ENCODE data around the gene AKAP6. TPM values are rescaled to one million over a fixed set of nuclear protein-coding genes. Genes with fewer than 3 reads are reported as not detected.

AKAP6 gene
- total and polyA plus RNA-seq, 2 of the 8 experiments (the other 6 are each of a cell fraction or from before 2014, with no cell fraction given), result 0.09 to 0.89 TPM

- TF ChIP-seq, protein P1, sequence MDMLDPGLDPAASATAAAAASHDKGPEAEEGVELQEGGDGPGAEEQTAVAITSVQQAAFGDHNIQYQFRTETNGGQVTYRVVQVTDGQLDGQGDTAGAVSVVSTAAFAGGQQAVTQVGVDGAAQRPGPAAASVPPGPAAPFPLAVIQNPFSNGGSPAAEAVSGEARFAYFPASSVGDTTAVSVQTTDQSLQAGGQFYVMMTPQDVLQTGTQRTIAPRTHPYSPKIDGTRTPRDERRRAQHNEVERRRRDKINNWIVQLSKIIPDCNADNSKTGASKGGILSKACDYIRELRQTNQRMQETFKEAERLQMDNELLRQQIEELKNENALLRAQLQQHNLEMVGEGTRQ (IDR thresholded peaks at IDR 0.05; ENCODE audit: low read length), result no peak
- TF ChIP-seq MAFK (IDR thresholded peaks at IDR 0.05; ENCODE audit: low read depth, low read length) (no peak), SP2 (IDR thresholded peaks at IDR 0.05; ENCODE audit: low read length) (no peak), ZNF274 (IDR thresholded peaks at IDR 0.05; ENCODE audit: borderline replicate concordance, extremely low read depth, low read length) (no peak), PHF8 (conservative IDR thresholded peaks at IDR 0.05; ENCODE audit: low read depth, low read length) (no peak), TEAD4 (IDR thresholded peaks at IDR 0.05; ENCODE audit: low read depth, low read length) (no peak), POLR2A (IDR thresholded peaks at IDR 0.05; ENCODE audit: control extremely low read depth in 1 of 2, low read depth in 2 of 2, low read length in 2 of 2) (no peak), SRF (IDR thresholded peaks at IDR 0.05; ENCODE audit: low read depth, low read length) (no peak)
Observed at GRCh38 chr14:32608857-32609256, 279.8 kb downstream of the AKAP6 start (continued).
